Measurements from ENCODE around the gene UBE2I. TPM values are rescaled to one million over a fixed set of nuclear protein-coding genes. Genes with fewer than 3 reads are reported as not detected.

UBE2I gene
- total RNA-seq, 1 experiment from 2014 or later = 229 TPM

DNA sequence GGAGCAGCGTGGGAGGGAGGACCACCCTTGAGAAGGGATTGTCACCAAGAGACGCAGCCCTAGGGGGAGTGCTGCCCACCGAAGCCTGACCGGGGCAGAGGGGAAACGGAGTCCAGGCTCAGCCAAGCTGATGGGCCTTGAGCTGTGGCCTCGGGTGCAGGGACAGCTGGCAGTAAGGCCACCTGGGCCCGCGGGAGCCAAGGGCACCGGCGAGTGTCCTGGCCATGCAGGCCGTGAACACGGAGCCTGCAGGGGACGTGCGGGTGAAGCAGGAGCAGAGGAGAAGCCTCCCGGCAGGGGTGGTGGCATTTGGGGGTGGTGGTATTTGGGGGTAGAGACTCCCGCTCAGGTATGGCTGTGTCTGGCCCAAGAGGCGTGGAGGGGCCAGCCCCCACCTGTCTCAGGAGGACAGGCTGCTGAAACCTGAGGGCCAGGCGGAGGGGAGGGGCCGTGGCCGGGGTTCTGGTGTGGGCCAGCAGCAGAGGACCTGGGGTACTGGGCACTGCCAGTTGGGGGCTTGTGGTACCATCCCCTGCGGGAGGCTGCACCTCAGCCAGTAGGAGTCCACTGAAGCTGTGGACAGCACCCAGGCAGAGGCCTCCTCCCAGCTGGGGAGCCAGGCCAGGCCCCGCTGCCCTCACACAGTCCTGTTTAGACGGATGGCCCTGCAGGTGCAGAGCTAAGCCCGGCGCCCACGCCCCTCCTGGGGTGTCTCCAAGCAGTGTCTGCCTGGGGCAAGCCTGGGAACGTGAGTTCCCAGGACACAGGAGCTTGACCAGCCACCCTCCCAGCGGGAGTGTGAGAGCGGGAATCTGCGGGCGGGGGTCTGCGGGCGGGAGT lies 46.8 kb downstream of the UBE2I start:
- Mint-ChIP-seq H3K27ac (no peak overlapping the region), H3K4me3 (no peak overlapping the region), H3K27me3 (ENCODE audit: low read depth) (no peaks in the 10 kb centered on the region), H3K9me3 (no peaks in the 10 kb centered on the region), H3K36me3 (no peaks in the 10 kb centered on the region), H3K4me1 (peaks cover 9% of the 10 kb centered on the region)
- ATAC-seq = no peak
- no peak for TF ChIP-seq USF1 (CRISPR knock-in tag; IDR thresholded peaks at IDR 0.05)
- TF ChIP-seq, protein P1, sequence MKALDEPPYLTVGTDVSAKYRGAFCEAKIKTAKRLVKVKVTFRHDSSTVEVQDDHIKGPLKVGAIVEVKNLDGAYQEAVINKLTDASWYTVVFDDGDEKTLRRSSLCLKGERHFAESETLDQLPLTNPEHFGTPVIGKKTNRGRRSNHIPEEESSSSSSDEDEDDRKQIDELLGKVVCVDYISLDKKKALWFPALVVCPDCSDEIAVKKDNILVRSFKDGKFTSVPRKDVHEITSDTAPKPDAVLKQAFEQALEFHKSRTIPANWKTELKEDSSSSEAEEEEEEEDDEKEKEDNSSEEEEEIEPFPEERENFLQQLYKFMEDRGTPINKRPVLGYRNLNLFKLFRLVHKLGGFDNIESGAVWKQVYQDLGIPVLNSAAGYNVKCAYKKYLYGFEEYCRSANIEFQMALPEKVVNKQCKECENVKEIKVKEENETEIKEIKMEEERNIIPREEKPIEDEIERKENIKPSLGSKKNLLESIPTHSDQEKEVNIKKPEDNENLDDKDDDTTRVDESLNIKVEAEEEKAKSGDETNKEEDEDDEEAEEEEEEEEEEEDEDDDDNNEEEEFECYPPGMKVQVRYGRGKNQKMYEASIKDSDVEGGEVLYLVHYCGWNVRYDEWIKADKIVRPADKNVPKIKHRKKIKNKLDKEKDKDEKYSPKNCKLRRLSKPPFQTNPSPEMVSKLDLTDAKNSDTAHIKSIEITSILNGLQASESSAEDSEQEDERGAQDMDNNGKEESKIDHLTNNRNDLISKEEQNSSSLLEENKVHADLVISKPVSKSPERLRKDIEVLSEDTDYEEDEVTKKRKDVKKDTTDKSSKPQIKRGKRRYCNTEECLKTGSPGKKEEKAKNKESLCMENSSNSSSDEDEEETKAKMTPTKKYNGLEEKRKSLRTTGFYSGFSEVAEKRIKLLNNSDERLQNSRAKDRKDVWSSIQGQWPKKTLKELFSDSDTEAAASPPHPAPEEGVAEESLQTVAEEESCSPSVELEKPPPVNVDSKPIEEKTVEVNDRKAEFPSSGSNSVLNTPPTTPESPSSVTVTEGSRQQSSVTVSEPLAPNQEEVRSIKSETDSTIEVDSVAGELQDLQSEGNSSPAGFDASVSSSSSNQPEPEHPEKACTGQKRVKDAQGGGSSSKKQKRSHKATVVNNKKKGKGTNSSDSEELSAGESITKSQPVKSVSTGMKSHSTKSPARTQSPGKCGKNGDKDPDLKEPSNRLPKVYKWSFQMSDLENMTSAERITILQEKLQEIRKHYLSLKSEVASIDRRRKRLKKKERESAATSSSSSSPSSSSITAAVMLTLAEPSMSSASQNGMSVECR (CRISPR knock-in tag; IDR thresholded peaks at IDR 0.05; ENCODE audit: borderline replicate concordance) = no peak
- TF ChIP-seq, protein P2, sequence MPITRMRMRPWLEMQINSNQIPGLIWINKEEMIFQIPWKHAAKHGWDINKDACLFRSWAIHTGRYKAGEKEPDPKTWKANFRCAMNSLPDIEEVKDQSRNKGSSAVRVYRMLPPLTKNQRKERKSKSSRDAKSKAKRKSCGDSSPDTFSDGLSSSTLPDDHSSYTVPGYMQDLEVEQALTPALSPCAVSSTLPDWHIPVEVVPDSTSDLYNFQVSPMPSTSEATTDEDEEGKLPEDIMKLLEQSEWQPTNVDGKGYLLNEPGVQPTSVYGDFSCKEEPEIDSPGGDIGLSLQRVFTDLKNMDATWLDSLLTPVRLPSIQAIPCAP (CRISPR knock-in tag; IDR thresholded peaks at IDR 0.05) = no peak
- TF ChIP-seq TP53 (CRISPR knock-in tag; IDR thresholded peaks at IDR 0.05) = no peak
- no peak for TF ChIP-seq JUN (CRISPR knock-in tag; IDR thresholded peaks at IDR 0.05)
- no peak for TF ChIP-seq SP1 (CRISPR knock-in tag; conservative IDR thresholded peaks at IDR 0.05)
- TF ChIP-seq FOXK1 (CRISPR knock-in tag; IDR thresholded peaks at IDR 0.05) = no peak
- TF ChIP-seq CREB1 (CRISPR knock-in tag; IDR thresholded peaks at IDR 0.05) = no peak
- no peak for TF ChIP-seq CREM (CRISPR knock-in tag; IDR thresholded peaks at IDR 0.05)
- ChIA-PET POLR2A (no interaction called here), CTCF (interaction anchor here (1.1 kb wide), 1 partner anchor 7 kb away, joined by 3 read pairs; no protein-coding TSS in a partner anchor)
- DNase-seq (ENCODE audit: low spot score) = no peak

DNA sequence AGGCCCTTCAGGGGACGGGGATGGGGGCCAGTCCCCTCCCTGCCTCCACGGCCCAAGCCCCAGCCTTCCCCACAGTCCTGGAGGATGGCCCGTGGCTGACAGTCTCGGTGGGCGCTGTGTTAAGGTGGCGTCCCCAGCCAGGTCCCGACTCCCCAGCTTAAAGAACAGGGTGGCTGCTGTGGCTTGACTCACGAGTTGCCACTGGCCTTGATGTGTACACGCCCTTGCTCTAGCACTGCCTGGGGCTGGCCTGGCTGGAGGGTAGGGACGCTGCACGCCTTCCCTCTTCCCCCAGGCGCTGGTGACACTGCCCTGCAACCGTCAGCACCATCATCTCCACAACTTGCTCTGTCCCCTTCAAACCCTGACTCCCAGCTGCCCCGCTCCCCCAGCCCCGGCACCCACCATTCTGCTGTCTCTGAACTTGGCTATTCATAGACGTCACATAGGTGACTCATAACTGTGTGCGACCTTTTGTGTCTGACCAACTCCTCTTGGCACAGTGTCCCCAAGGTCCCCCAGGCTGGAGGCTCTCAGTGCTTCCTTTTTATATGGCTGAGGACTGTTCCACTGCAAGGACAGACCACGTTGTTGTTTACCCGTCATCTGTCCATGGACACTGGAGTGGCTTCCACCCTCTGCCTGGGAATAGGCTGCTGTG lies 48.6 kb downstream of the UBE2I start:
- no peak overlapping the region for H3K4me3 Mint-ChIP-seq
- peaks cover 5% of the 10 kb centered on the region; the same call in 1 of the 2 replicates for H3K4me1 Mint-ChIP-seq
- H3K36me3 Mint-ChIP-seq = peaks cover 4% of the 10 kb centered on the region; the same call in 1 of the 2 replicates
- no peaks in the 10 kb centered on the region for H3K9me3 Mint-ChIP-seq
- H3K27me3 Mint-ChIP-seq (ENCODE audit: low read depth) = no peaks in the 10 kb centered on the region
- CTCF ChIA-PET = no interaction called here
- TF ChIP-seq ATF1 (CRISPR knock-in tag; IDR thresholded peaks at IDR 0.05) (no peak), E2F5 (CRISPR knock-in tag; IDR thresholded peaks at IDR 0.05) (no peak), ZNF317 (CRISPR knock-in tag; IDR thresholded peaks at IDR 0.05; ENCODE audit: borderline replicate concordance, low read depth) (no peak), ZNF416 (CRISPR knock-in tag; IDR thresholded peaks at IDR 0.05) (no peak), MYBL2 (CRISPR knock-in tag; IDR thresholded peaks at IDR 0.05) (no peak)
- TF ChIP-seq, protein P3, sequence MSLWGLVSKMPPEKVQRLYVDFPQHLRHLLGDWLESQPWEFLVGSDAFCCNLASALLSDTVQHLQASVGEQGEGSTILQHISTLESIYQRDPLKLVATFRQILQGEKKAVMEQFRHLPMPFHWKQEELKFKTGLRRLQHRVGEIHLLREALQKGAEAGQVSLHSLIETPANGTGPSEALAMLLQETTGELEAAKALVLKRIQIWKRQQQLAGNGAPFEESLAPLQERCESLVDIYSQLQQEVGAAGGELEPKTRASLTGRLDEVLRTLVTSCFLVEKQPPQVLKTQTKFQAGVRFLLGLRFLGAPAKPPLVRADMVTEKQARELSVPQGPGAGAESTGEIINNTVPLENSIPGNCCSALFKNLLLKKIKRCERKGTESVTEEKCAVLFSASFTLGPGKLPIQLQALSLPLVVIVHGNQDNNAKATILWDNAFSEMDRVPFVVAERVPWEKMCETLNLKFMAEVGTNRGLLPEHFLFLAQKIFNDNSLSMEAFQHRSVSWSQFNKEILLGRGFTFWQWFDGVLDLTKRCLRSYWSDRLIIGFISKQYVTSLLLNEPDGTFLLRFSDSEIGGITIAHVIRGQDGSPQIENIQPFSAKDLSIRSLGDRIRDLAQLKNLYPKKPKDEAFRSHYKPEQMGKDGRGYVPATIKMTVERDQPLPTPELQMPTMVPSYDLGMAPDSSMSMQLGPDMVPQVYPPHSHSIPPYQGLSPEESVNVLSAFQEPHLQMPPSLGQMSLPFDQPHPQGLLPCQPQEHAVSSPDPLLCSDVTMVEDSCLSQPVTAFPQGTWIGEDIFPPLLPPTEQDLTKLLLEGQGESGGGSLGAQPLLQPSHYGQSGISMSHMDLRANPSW (CRISPR knock-in tag; conservative IDR thresholded peaks at IDR 0.05; ENCODE audit: low read depth) = no peak
- TF ChIP-seq, protein P1 (CRISPR knock-in tag; IDR thresholded peaks at IDR 0.05; ENCODE audit: borderline replicate concordance) = no peak
- H3K27ac Mint-ChIP-seq = no peak overlapping the region
- ATAC-seq (no peak), DNase-seq (ENCODE audit: low spot score) (no peak)
- POLR2A ChIA-PET = no interaction called here

Measured in WTC11 (cell line).